ENCODE measurements around the gene HSPA1A. TPM values are rescaled to one million over a fixed set of nuclear protein-coding genes. Genes with fewer than 3 reads are reported as not detected.
A peak's percentile ranks its signal among the peaks of the same experiment; 100 is the strongest.
"Not testable (repeated sequence)": the region's sequence is repeated elsewhere in the genome, so short reads cannot be mapped to it uniquely, and the experiment has no call there.

Gene HSPA1A
- total RNA-seq, 1 donor from 2014 or later: 190 TPM

- H3K27me3 Mint-ChIP-seq; H3K9me3 Mint-ChIP-seq; H3K4me3 Mint-ChIP-seq; DNase-seq; intact Hi-C loops (cut with micrococcal nuclease): not testable (repeated sequence)
- H3K27ac Mint-ChIP-seq: peak overlapping the region; percentile 11
- H3K4me1 Mint-ChIP-seq: peaks cover 21% of the 10 kb centered on the region
- H3K36me3 Mint-ChIP-seq (ENCODE audit: low read depth): peaks cover 56% of the 10 kb centered on the region
Observed at GRCh38 chr6:31839779-31840126, 24.4 kb downstream of the HSPA1A start.

- intact Hi-C loops (cut with micrococcal nuclease): no loop called here
- Mint-ChIP-seq H3K9me3 (no peaks in the 10 kb centered on the region), H3K4me3 (no peak overlapping the region), H3K36me3 (ENCODE audit: low read depth) (peaks cover 40% of the 10 kb centered on the region), H3K27me3 (no peaks in the 10 kb centered on the region), H3K4me1 (peaks cover 11% of the 10 kb centered on the region), H3K27ac (no peak overlapping the region)
- no peak for DNase-seq
Observed at GRCh38 chr6:31842053-31842452, 26.7 kb downstream of the HSPA1A start.

GRCh38 chr6:31844507-31844906 is 29.2 kb downstream of the HSPA1A start:
- no peak overlapping the region for H3K4me3 Mint-ChIP-seq
- intact Hi-C loops (cut with micrococcal nuclease): no loop called here
- peak overlapping the region; percentile 56 for H3K27ac Mint-ChIP-seq
- no peak for DNase-seq
- peaks cover 20% of the 10 kb centered on the region for H3K36me3 Mint-ChIP-seq (ENCODE audit: low read depth)
- peaks cover 2% of the 10 kb centered on the region for H3K4me1 Mint-ChIP-seq
- H3K9me3 Mint-ChIP-seq: no peaks in the 10 kb centered on the region
- H3K27me3 Mint-ChIP-seq: no peaks in the 10 kb centered on the region

GRCh38 chr6:31847276-31847978 is 32.1 kb downstream of the HSPA1A start:
- no peaks in the 10 kb centered on the region for H3K4me1 Mint-ChIP-seq
- no peaks in the 10 kb centered on the region for H3K9me3 Mint-ChIP-seq
- no peak for DNase-seq
- no peaks in the 10 kb centered on the region for H3K27me3 Mint-ChIP-seq
- intact Hi-C loops (cut with micrococcal nuclease): no loop called here
- peaks cover 3% of the 10 kb centered on the region for H3K36me3 Mint-ChIP-seq (ENCODE audit: low read depth)
- no peak overlapping the region for H3K27ac Mint-ChIP-seq
- H3K4me3 Mint-ChIP-seq: no peak overlapping the region

- Mint-ChIP-seq H3K36me3 (ENCODE audit: low read depth) (peaks cover 2% of the 10 kb centered on the region), H3K4me3 (no peak overlapping the region), H3K9me3 (no peaks in the 10 kb centered on the region), H3K4me1 (no peaks in the 10 kb centered on the region), H3K27me3 (no peaks in the 10 kb centered on the region), H3K27ac (no peak overlapping the region)
- DNase-seq: no peak
- intact Hi-C loops (cut with micrococcal nuclease): no loop called here
Observed at GRCh38 chr6:31850765-31851484, 35.6 kb downstream of the HSPA1A start.

- no peaks in the 10 kb centered on the region for H3K4me1 Mint-ChIP-seq
- H3K36me3 Mint-ChIP-seq (ENCODE audit: low read depth): peaks cover 2% of the 10 kb centered on the region
- no peaks in the 10 kb centered on the region for H3K9me3 Mint-ChIP-seq
- H3K27ac Mint-ChIP-seq: no peak overlapping the region
- H3K27me3 Mint-ChIP-seq: no peaks in the 10 kb centered on the region
- intact Hi-C loops (cut with micrococcal nuclease): no loop called here
- DNase-seq: no peak
- no peak overlapping the region for H3K4me3 Mint-ChIP-seq
Observed at GRCh38 chr6:31851485-31851832, 36.1 kb downstream of the HSPA1A start.

- H3K4me3 Mint-ChIP-seq; DNase-seq; H3K4me1 Mint-ChIP-seq; H3K9me3 Mint-ChIP-seq; H3K36me3 Mint-ChIP-seq (ENCODE audit: low read depth); intact Hi-C loops (cut with micrococcal nuclease); H3K27me3 Mint-ChIP-seq; H3K27ac Mint-ChIP-seq: not testable (repeated sequence)
Observed at GRCh38 chr6:31851980-31852718, 36.8 kb downstream of the HSPA1A start.

GRCh38 chr6:31857774-31858173 is 42.4 kb downstream of the HSPA1A start:
- Mint-ChIP-seq H3K4me1 (peaks cover 15% of the 10 kb centered on the region), H3K36me3 (ENCODE audit: low read depth) (peaks cover 12% of the 10 kb centered on the region)
- H3K9me3 Mint-ChIP-seq; H3K27ac Mint-ChIP-seq; H3K4me3 Mint-ChIP-seq; H3K27me3 Mint-ChIP-seq; DNase-seq; intact Hi-C loops (cut with micrococcal nuclease): not testable (repeated sequence)

GRCh38 chr6:31858707-31859106 is 43.4 kb downstream of the HSPA1A start:
- peaks cover 3% of the 10 kb centered on the region for H3K27me3 Mint-ChIP-seq
- DNase-seq: no peak
- H3K9me3 Mint-ChIP-seq: no peaks in the 10 kb centered on the region
- peaks cover 14% of the 10 kb centered on the region for H3K36me3 Mint-ChIP-seq (ENCODE audit: low read depth)
- peaks cover 18% of the 10 kb centered on the region for H3K4me1 Mint-ChIP-seq
- H3K4me3 Mint-ChIP-seq: no peak overlapping the region
- intact Hi-C loops (cut with micrococcal nuclease): no loop called here
- H3K27ac Mint-ChIP-seq: no peak overlapping the region

- Mint-ChIP-seq H3K27me3 (peaks cover 3% of the 10 kb centered on the region), H3K9me3 (no peaks in the 10 kb centered on the region), H3K27ac (no peak overlapping the region), H3K36me3 (ENCODE audit: low read depth) (peaks cover 14% of the 10 kb centered on the region), H3K4me3 (no peak overlapping the region), H3K4me1 (peaks cover 19% of the 10 kb centered on the region)
- intact Hi-C loops (cut with micrococcal nuclease): loop anchor here (10.0 kb wide), 1 partner anchor 315 kb away; the partner anchor contains the start of genes ATP6V1G2, DDX39B and NFKBIL1
- DNase-seq: no peak
Observed at GRCh38 chr6:31859923-31860322, 44.6 kb downstream of the HSPA1A start.

- Mint-ChIP-seq H3K4me1 (peaks cover 21% of the 10 kb centered on the region), H3K27me3 (peaks cover 3% of the 10 kb centered on the region), H3K4me3 (no peak overlapping the region), H3K36me3 (ENCODE audit: low read depth) (peaks cover 14% of the 10 kb centered on the region), H3K27ac (no peak overlapping the region), H3K9me3 (no peaks in the 10 kb centered on the region)
- DNase-seq: no peak
- intact Hi-C loops (cut with micrococcal nuclease): loop anchor here (10.0 kb wide), 1 partner anchor 316 kb away; the partner anchor contains the start of genes ATP6V1G2, DDX39B and NFKBIL1
Observed at GRCh38 chr6:31860349-31860748, 45.0 kb downstream of the HSPA1A start.

GRCh38 chr6:31861150-31861549 is 45.8 kb downstream of the HSPA1A start:
- Mint-ChIP-seq H3K4me1 (peaks cover 21% of the 10 kb centered on the region), H3K27ac (no peak overlapping the region), H3K27me3 (peaks cover 3% of the 10 kb centered on the region), H3K4me3 (peak overlapping the region; percentile 93), H3K9me3 (no peaks in the 10 kb centered on the region), H3K36me3 (ENCODE audit: low read depth) (peaks cover 14% of the 10 kb centered on the region)
- DNase-seq: no peak
- intact Hi-C loops (cut with micrococcal nuclease): loop anchor here (10.0 kb wide), 1 partner anchor 316 kb away; the partner anchor contains the start of genes ATP6V1G2, DDX39B and NFKBIL1

GRCh38 chr6:31861919-31862343 is 46.6 kb downstream of the HSPA1A start:
- intact Hi-C loops (cut with micrococcal nuclease): loop anchor here (1.0 to 10.0 kb wide), 4 partner anchors 28 to 1409 kb away; partner anchors contain the start of genes ATP6V1G2, DDX39B, NFKBIL1 and VPS52
- Mint-ChIP-seq H3K36me3 (ENCODE audit: low read depth) (peaks cover 14% of the 10 kb centered on the region), H3K4me3 (peak overlapping the region; percentile 93), H3K9me3 (no peaks in the 10 kb centered on the region), H3K4me1 (peaks cover 21% of the 10 kb centered on the region), H3K27ac (peak overlapping the region; percentile 91), H3K27me3 (peaks cover 3% of the 10 kb centered on the region)
- peak; percentile 66 for DNase-seq
